Measurements from ENCODE around the gene RAET1E. TPM values are rescaled to one million over a fixed set of nuclear protein-coding genes. Genes with fewer than 3 reads are reported as not detected.
"Not testable (repeated sequence)": the region's sequence is repeated elsewhere in the genome, so short reads cannot be mapped to it uniquely, and the experiment has no call there.

The RAET1E gene, protein sequence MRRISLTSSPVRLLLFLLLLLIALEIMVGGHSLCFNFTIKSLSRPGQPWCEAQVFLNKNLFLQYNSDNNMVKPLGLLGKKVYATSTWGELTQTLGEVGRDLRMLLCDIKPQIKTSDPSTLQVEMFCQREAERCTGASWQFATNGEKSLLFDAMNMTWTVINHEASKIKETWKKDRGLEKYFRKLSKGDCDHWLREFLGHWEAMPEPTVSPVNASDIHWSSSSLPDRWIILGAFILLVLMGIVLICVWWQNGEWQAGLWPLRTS
- total RNA-seq (not detected in 2 replicates), polyA plus RNA-seq (not detected in 2 replicates), polyA minus RNA-seq (not detected in 2 replicates)
- total RNA-seq (2013), result 0.07 TPM

DNA sequence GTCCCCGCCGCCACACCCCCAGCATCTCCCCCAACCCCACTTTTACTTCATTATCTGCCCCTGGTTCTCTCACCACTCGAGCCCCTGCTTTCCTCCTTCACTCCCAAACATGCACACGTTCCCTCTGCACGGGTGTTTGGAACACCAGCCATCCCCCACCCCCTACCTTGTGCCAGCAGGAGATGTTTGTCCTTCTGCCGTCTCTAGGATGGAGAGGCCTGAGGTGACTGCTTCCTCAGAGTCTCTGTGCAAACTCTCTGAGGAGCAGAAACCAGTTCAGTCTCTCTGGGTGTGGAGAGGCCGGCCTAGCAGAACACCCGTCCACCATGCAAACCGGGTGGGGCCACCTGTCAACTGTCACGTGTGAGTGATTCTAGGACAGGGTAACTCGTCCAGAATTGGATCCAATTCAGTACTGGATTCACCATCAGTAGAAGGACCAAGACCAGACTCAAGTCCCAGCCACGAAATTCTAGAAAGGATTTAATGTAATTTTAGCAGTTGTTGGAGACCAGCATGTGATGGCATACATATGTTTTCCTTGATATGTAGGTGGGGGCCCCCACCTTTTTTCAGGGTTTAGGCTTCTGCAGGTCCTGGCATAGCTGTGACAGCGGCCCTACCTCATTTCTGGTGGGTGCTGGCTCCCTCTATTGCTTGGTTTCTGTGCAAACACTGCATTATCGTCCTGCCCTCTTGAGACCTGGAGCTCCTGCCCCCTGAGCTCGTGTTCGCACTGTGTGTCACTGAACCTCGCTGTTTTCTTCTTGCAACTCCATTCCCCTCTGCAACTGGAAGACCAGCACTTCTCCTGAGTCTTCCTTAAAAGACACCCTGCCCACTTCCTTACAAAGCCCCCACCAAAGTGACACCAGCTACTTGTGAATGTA lies at the start of gene RAET1E:
TSS of gene RAET1E (minus strand) at position 259 of the 890 bp plus-strand sequence. CDS start 7,212 bp downstream, outside the sequence.
- Histone ChIP-seq H3K36me3 (replicated peaks in 1 of 2; ENCODE audit: control extremely low read depth in 1 of 2, control insufficient read depth in 1 of 2, extremely low read depth in 1 of 2, insufficient read depth in 2 of 2, low read length in 1 of 2) (no peaks in the 10 kb centered on the region), H3K79me2 (ENCODE audit: control insufficient read depth, insufficient read depth, low read length) (no peaks in the 10 kb centered on the region), H4K20me1 (ENCODE audit: control insufficient read depth, insufficient read depth, low read length, poor library complexity, severe bottlenecking) (no peaks in the 10 kb centered on the region), H3K27ac (ENCODE audit: low read length in 2 of 2) (no peak within 1 kb of the TSS), H3K9ac (ENCODE audit: low read length) (no peak within 1 kb of the TSS), H3K4me2 (replicated peaks; ENCODE audit: low read depth, low read length, poor library complexity, severe bottlenecking) (no peak within 1 kb of the TSS), H3K4me3 (ENCODE audit: control extremely low read depth in 1 of 5, extremely low read depth in 1 of 5, insufficient read depth in 1 of 5, low read depth in 2 of 5, low read length in 4 of 5) (no peak within 1 kb of the TSS), H3K9me3 (ENCODE audit: control extremely low read depth in 1 of 3, control insufficient read depth in 2 of 3, insufficient read depth in 1 of 3, low read length in 2 of 3) (no peaks in the 10 kb centered on the region), H3K4me1 (ENCODE audit: control insufficient read depth in 2 of 2, insufficient read depth in 2 of 2, low read length in 2 of 2) (no peaks in the 10 kb centered on the region), H3K27me3 (replicated peaks in 1 of 4; ENCODE audit: control extremely low read depth in 1 of 4, control insufficient read depth in 3 of 4, insufficient read depth in 4 of 4, low read length in 3 of 4) (peaks cover 0 to 7% (median 0%) of the 10 kb centered on the region in 4 experiments), H2AFZ (ENCODE audit: insufficient read depth, low read depth, low read length, poor library complexity, severe bottlenecking) (no peak within 1 kb of the TSS)
- TF ChIP-seq EZH2 (IDR thresholded peaks at IDR 0.05; ENCODE audit: borderline replicate concordance, insufficient read depth, low read depth, low read length, poor library complexity, severe bottlenecking) (no peak), CTCF (IDR thresholded peaks at IDR 0.05) (no peak)
- Mint-ChIP-seq H3K27me3 (peaks cover 50% of the 10 kb centered on the region), H3K9me3 (ENCODE audit: insufficient read depth) (no peaks in the 10 kb centered on the region), H3K4me1 (no peaks in the 10 kb centered on the region), H3K4me3 (no peak within 1 kb of the TSS), H3K27ac (no peak within 1 kb of the TSS)
- ATAC-seq (ENCODE audit: low read depth) (no peak), DNase-seq (no peak)
- intact Hi-C loops (cut with micrococcal nuclease), result no loop called here
- ChIA-PET CTCF (interaction anchor here (0.8 kb wide), 1 partner anchor 59 kb away, joined by 3 read pairs; no protein-coding TSS in a partner anchor), POLR2A (no interaction called here)
- 85% methylated on average over 13 of the region's 17 CpGs for WGBS (ENCODE audit: insufficient coverage)

- H3K4me3 ChIP-seq (ENCODE audit: control extremely low read depth in 1 of 5, extremely low read depth in 1 of 5, insufficient read depth in 1 of 5, low read depth in 2 of 5, low read length in 4 of 5); ATAC-seq (ENCODE audit: low read depth); H3K27ac ChIP-seq (ENCODE audit: low read length in 2 of 2); H3K4me3 Mint-ChIP-seq; H3K4me1 Mint-ChIP-seq; H3K9me3 Mint-ChIP-seq (ENCODE audit: insufficient read depth); CTCF ChIA-PET; H2AFZ ChIP-seq (ENCODE audit: insufficient read depth, low read depth, low read length, poor library complexity, severe bottlenecking); H3K79me2 ChIP-seq (ENCODE audit: control insufficient read depth, insufficient read depth, low read length); H3K9ac ChIP-seq (ENCODE audit: low read length); H3K27ac Mint-ChIP-seq; H3K4me1 ChIP-seq (ENCODE audit: control insufficient read depth in 2 of 2, insufficient read depth in 2 of 2, low read length in 2 of 2); DNase-seq; H3K36me3 ChIP-seq (replicated peaks in 1 of 2; ENCODE audit: control extremely low read depth in 1 of 2, control insufficient read depth in 1 of 2, extremely low read depth in 1 of 2, insufficient read depth in 2 of 2, low read length in 1 of 2); H3K4me2 ChIP-seq (replicated peaks; ENCODE audit: low read depth, low read length, poor library complexity, severe bottlenecking); H3K9me3 ChIP-seq (ENCODE audit: control extremely low read depth in 1 of 3, control insufficient read depth in 2 of 3, insufficient read depth in 1 of 3, low read length in 2 of 3); POLR2A ChIA-PET; H4K20me1 ChIP-seq (ENCODE audit: control insufficient read depth, insufficient read depth, low read length, poor library complexity, severe bottlenecking); intact Hi-C loops (cut with micrococcal nuclease): not testable (repeated sequence)
- peaks cover 0 to 40% (median 21%) of the 10 kb centered on the region in 4 experiments for H3K27me3 ChIP-seq (replicated peaks in 1 of 4; ENCODE audit: control extremely low read depth in 1 of 4, control insufficient read depth in 3 of 4, insufficient read depth in 4 of 4, low read length in 3 of 4)
- H3K27me3 Mint-ChIP-seq, result peaks cover 64% of the 10 kb centered on the region
- WGBS (ENCODE audit: insufficient coverage), result no CpG with 5 or more reads among the region's 1 CpG
Measured at GRCh38 chr6:149947533-149947932, 49.6 kb upstream of the RAET1E start.

DNA sequence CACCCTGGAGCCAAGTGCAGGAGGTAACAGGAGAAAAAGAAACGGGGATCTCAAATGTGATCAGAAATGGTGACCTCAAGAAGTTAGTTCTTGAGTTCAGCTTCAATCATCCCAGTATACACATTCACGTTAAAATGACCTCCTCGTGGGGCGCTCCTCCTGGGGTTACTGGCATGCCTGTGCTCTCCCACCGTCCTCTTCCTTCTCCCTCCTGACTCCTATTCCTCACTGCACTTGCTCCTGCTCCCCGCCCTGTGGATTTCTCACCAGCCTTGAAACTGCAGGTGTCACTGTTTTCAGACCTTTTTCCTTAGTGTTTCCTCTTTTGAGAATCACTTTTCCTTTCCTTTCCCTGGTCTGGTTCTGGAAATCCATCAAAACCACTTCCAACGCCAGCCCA lies 48.7 kb upstream of the RAET1E start:
- POLR2A ChIA-PET; H3K4me2 ChIP-seq (replicated peaks; ENCODE audit: low read depth, low read length, poor library complexity, severe bottlenecking); H3K36me3 ChIP-seq (replicated peaks in 1 of 2; ENCODE audit: control extremely low read depth in 1 of 2, control insufficient read depth in 1 of 2, extremely low read depth in 1 of 2, insufficient read depth in 2 of 2, low read length in 1 of 2); H3K4me1 Mint-ChIP-seq; H2AFZ ChIP-seq (ENCODE audit: insufficient read depth, low read depth, low read length, poor library complexity, severe bottlenecking); H3K9me3 ChIP-seq (ENCODE audit: control extremely low read depth in 1 of 3, control insufficient read depth in 2 of 3, insufficient read depth in 1 of 3, low read length in 2 of 3); H3K9ac ChIP-seq (ENCODE audit: low read length); H3K4me1 ChIP-seq (ENCODE audit: control insufficient read depth in 2 of 2, insufficient read depth in 2 of 2, low read length in 2 of 2); H3K79me2 ChIP-seq (ENCODE audit: control insufficient read depth, insufficient read depth, low read length); H3K4me3 ChIP-seq (ENCODE audit: control extremely low read depth in 1 of 5, extremely low read depth in 1 of 5, insufficient read depth in 1 of 5, low read depth in 2 of 5, low read length in 4 of 5); DNase-seq; H3K9me3 Mint-ChIP-seq (ENCODE audit: insufficient read depth); H3K27ac Mint-ChIP-seq; H3K27ac ChIP-seq (ENCODE audit: low read length in 2 of 2); ATAC-seq (ENCODE audit: low read depth); H4K20me1 ChIP-seq (ENCODE audit: control insufficient read depth, insufficient read depth, low read length, poor library complexity, severe bottlenecking); H3K4me3 Mint-ChIP-seq; CTCF ChIA-PET; intact Hi-C loops (cut with micrococcal nuclease): not testable (repeated sequence)
- WGBS (ENCODE audit: insufficient coverage), result 71% methylated on average over 6 of the region's 7 CpGs
- H3K27me3 ChIP-seq (replicated peaks in 1 of 4; ENCODE audit: control extremely low read depth in 1 of 4, control insufficient read depth in 3 of 4, insufficient read depth in 4 of 4, low read length in 3 of 4), result peaks cover 0 to 41% (median 18%) of the 10 kb centered on the region in 4 experiments
- peaks cover 62% of the 10 kb centered on the region for H3K27me3 Mint-ChIP-seq

Data from B cell (primary cell).